ENCODE measurements around the gene LHFPL4. TPM values are rescaled to one million over a fixed set of nuclear protein-coding genes. Genes with fewer than 3 reads are reported as not detected.

LHFPL4 gene
- total and polyA plus RNA-seq, 9 of the 15 experiments (the other 6 are each of a cell fraction or from before 2014, with no cell fraction given): not detected

GRCh38 chr3:9469986-9470385 is 83.6 kb downstream of the LHFPL4 start:
- ChIA-PET POLR2A (interaction anchor here (1.1 to 1.4 kb wide), 5 partner anchors 12 to 107 kb away, joined by 3 to 6 read pairs (median 4); partner anchors contain the start of gene THUMPD3), CTCF (ENCODE audit: low intra/inter-chr PET ratio) (no interaction called here)
- no peak overlapping the region for H3K4me3 ChIP-seq
- no peaks in the 10 kb centered on the region for H3K9me3 ChIP-seq (replicated peaks; ENCODE audit: control insufficient read depth, insufficient read depth, low read depth, low read length)
- H4K20me1 ChIP-seq (replicated peaks; ENCODE audit: control insufficient read depth, insufficient read depth, low read length): 0 out of 2 replicates have a peak, but pooled peaks cover 6% of the 10 kb centered on the region
- in situ Hi-C loops (cut with MboI) (no loop called here), intact Hi-C loops (cut with micrococcal nuclease) (no loop called here)
- no peaks in the 10 kb centered on the region for H3K27me3 ChIP-seq (ENCODE audit: control insufficient read depth in 2 of 2, insufficient read depth in 2 of 2, low read length in 2 of 2)
- no peaks in the 10 kb centered on the region for H3K9me1 ChIP-seq (ENCODE audit: control insufficient read depth, insufficient read depth, low read length)
- no peak overlapping the region for H3K9ac ChIP-seq (ENCODE audit: insufficient read depth in 1 of 2, low read depth in 2 of 2, low read length in 2 of 2)
- peaks cover 27% of the 10 kb centered on the region; the same call in 2 of the 3 replicates for H3K79me2 ChIP-seq (ENCODE audit: control insufficient read depth, insufficient read depth, low read length)
- H3K4me2 ChIP-seq (ENCODE audit: insufficient read depth, low read length): no peak overlapping the region
- DNase-seq (ENCODE audit: extremely low read depth in 1 of 4, low spot score in 3 of 4) (peak in 1 of 4 experiments; percentile 35), FAIRE-seq (no peak), ATAC-seq (peak; percentile 13; the same call in 2 of the 3 replicates)
- peaks cover 98% of the 10 kb centered on the region for H3K36me3 ChIP-seq (ENCODE audit: control insufficient read depth, insufficient read depth, low read length)
- WGBS (ENCODE audit: insufficient coverage, low coverage, missing lambda C conversion rate): 52% methylated on average over 3 of the region's 3 CpGs
- peak; percentile 6; the same call in 1 of the 2 replicates for TF ChIP-seq RFX1 (IDR thresholded peaks at IDR 0.05)
- TF ChIP-seq ARID1B (IDR thresholded peaks at IDR 0.05): peak; percentile 61; the same call in 1 of the 2 replicates
- peak; percentile 36; the same call in 1 of the 2 replicates for TF ChIP-seq C11orf30 (IDR thresholded peaks at IDR 0.05; ENCODE audit: low read depth)
- no peak for TF ChIP-seq ADNP (tag; IDR thresholded peaks at IDR 0.05)
- no peak for TF ChIP-seq ZBTB2 (IDR thresholded peaks at IDR 0.05)
- peak; percentile 42; the same call in 1 of the 2 replicates for TF ChIP-seq ZNF316 (IDR thresholded peaks at IDR 0.05)
- TF ChIP-seq NFE2 (IDR thresholded peaks at IDR 0.05; ENCODE audit: low read depth): peak; percentile 65
- TF ChIP-seq CXXC5 (CRISPR knock-in tag; IDR thresholded peaks at IDR 0.05): no peak
- TF ChIP-seq MYNN (IDR thresholded peaks at IDR 0.05): peak; percentile 48; the same call in 1 of the 2 replicates
- no peak for TF ChIP-seq MYNN (CRISPR knock-in tag; IDR thresholded peaks at IDR 0.05)
- peak; percentile 54 for TF ChIP-seq MAFG (tag; conservative IDR thresholded peaks at IDR 0.05)
- peak; percentile 43 for TF ChIP-seq CBFA2T3 (IDR thresholded peaks at IDR 0.05)
- no peak for TF ChIP-seq XRCC4 (IDR thresholded peaks at IDR 0.05; ENCODE audit: extremely low read depth, insufficient read depth, insufficient read length)
- BruUV-seq (replicated peaks): no TSS peak
- H2AFZ ChIP-seq (ENCODE audit: low read depth, low read length): no peak overlapping the region
- peaks cover 0 to 12% of the 10 kb centered on the region in 2 experiments; a peak in 4 of 5 replicates for H3K4me1 ChIP-seq (replicated peaks in 1 of 2; ENCODE audit: control insufficient read depth in 2 of 2, insufficient read depth in 2 of 2, low read length in 2 of 2)
- H3K27ac ChIP-seq (ENCODE audit: extremely low read depth, low read depth, low read length): peak overlapping the region; percentile 5; the same call in 2 of the 3 replicates

All from K562 (cell line).